Lower lobe of right lung (tissue), 2 donors: Measurements from ENCODE around the gene VPS50. TPM values are rescaled to one million over a fixed set of nuclear protein-coding genes. Genes with fewer than 3 reads are reported as not detected.

Source experiments
- ATAC-seq, 2 donors: fragments of 200-7000 bp; cut with Tn5 transposase; one replicate each; pipeline ENCODE4 v1.9.1; 2020 to 2022; ENCODE audit warnings: mild to moderate bottlenecking in 2 of 2, moderate library complexity in 2 of 2
- DNase-seq: peaks from one replicate; pipeline ENCODE4 v3.0.0-alpha.2; 2020
- H3K27ac ChIP-seq: fragments of 200-600 bp; one replicate; pipeline ENCODE4 v1.8.0; 2022
- H3K27me3 ChIP-seq: fragments of 200-600 bp; one replicate; pipeline ENCODE4 v1.8.0; 2022; ENCODE audit warnings: low read depth
- H3K36me3 ChIP-seq: fragments of 200-600 bp; one replicate; pipeline ENCODE4 v1.8.0; 2022; ENCODE audit warnings: mild to moderate bottlenecking
- H3K4me1 ChIP-seq: fragments of 200-600 bp; one replicate; pipeline ENCODE4 v1.8.0; 2022
- H3K4me3 ChIP-seq: fragments of 200-600 bp; one replicate; pipeline ENCODE4 v1.8.0; 2022; ENCODE audit warnings: mild to moderate bottlenecking
- H3K9me3 ChIP-seq: fragments of 200-600 bp; one replicate; pipeline ENCODE4 v1.8.0; 2022
- CTCF ChIP-seq: fragments of 200-600 bp; IDR thresholded peaks from one replicate; pipeline ENCODE4 v1.8.0; 2022; ENCODE audit warnings: antibody characterized with exemption, mild to moderate bottlenecking
- intact Hi-C: fragments of 100-400 bp; cut with DNase I; formaldehyde crosslinking; loops from one replicate; pipeline ENCODE4 v1.11.0; 2022
- total RNA-seq: library from RNA; stranded (reverse); fragmentation: NEBNext Ultra II Directional; extraction: Animal tissue kit (Norgen Biotek cat#: 25700); gene quantifications from one replicate; pipeline ENCODE4 v1.2.1, GENCODE V29; 2021
- donor health status: DM: no; HTN: yes; CAD: no; lungs with severe emphysema.

The VPS50 gene
- total RNA-seq, 1 donor from 2014 or later, result 34.6 TPM

- Histone ChIP-seq H3K4me3 (no peak overlapping the region), H3K36me3 (peaks cover 33% of the 10 kb centered on the region), H3K9me3 (no peaks in the 10 kb centered on the region), H3K27me3 (no peaks in the 10 kb centered on the region), H3K4me1 (no peaks in the 10 kb centered on the region), H3K27ac (no peak overlapping the region)
- DNase-seq (no peak), ATAC-seq (no peak)
- intact Hi-C loops, result no loop called here
- TF ChIP-seq CTCF, result no peak
Measured at GRCh38 chr7:93359520-93360198, 127.5 kb downstream of the VPS50 start.

GRCh38 chr7:93361853-93362252 lies 129.7 kb downstream of the VPS50 start:
- Histone ChIP-seq H3K4me3 (no peak overlapping the region), H3K4me1 (no peaks in the 10 kb centered on the region), H3K27me3 (no peaks in the 10 kb centered on the region), H3K27ac (no peak overlapping the region), H3K9me3 (no peaks in the 10 kb centered on the region), H3K36me3 (peaks cover 17% of the 10 kb centered on the region)
- no peak for TF ChIP-seq CTCF
- intact Hi-C loops, result no loop called here
- DNase-seq (no peak), ATAC-seq (no peak)

GRCh38 chr7:93364806-93365205 lies 132.6 kb downstream of the VPS50 start:
- no peak for ATAC-seq
- no peak overlapping the region for H3K27ac ChIP-seq
- no peak for TF ChIP-seq CTCF
- H3K4me1 ChIP-seq, result no peaks in the 10 kb centered on the region
- no peaks in the 10 kb centered on the region for H3K27me3 ChIP-seq
- H3K9me3 ChIP-seq, result no peaks in the 10 kb centered on the region
- H3K4me3 ChIP-seq, result no peak overlapping the region
- no peaks in the 10 kb centered on the region for H3K36me3 ChIP-seq
- intact Hi-C loops, result no loop called here
- DNase-seq, result no peak

- H3K9me3 ChIP-seq, result no peaks in the 10 kb centered on the region
- intact Hi-C loops, result no loop called here
- H3K4me1 ChIP-seq, result no peaks in the 10 kb centered on the region
- TF ChIP-seq CTCF, result no peak
- no peaks in the 10 kb centered on the region for H3K27me3 ChIP-seq
- no peak for ATAC-seq
- DNase-seq, result no peak
- H3K36me3 ChIP-seq, result no peaks in the 10 kb centered on the region
- H3K4me3 ChIP-seq, result no peak overlapping the region
- no peak overlapping the region for H3K27ac ChIP-seq
Measured at GRCh38 chr7:93365341-93365740, 133.2 kb downstream of the VPS50 start.

GRCh38 chr7:93366816-93367215 lies 134.7 kb downstream of the VPS50 start:
- ATAC-seq (no peak), DNase-seq (no peak)
- no peaks in the 10 kb centered on the region for H3K27me3 ChIP-seq
- H3K9me3 ChIP-seq, result no peaks in the 10 kb centered on the region
- no peaks in the 10 kb centered on the region for H3K4me1 ChIP-seq
- no peak for TF ChIP-seq CTCF
- no peak overlapping the region for H3K27ac ChIP-seq
- H3K4me3 ChIP-seq, result no peak overlapping the region
- intact Hi-C loops, result no loop called here
- no peaks in the 10 kb centered on the region for H3K36me3 ChIP-seq
